OCI-LY1 (cell line): Measurements from ENCODE around the gene EFNA3.

Experiments
- H2AFZ ChIP-seq: fragments of 200-600 bp; sonication (generic), shearing (Covaris generic); 2 replicates; pipeline ENCODE4 v1.6.0; 2014; ENCODE audit warnings: antibody characterized with exemption, mild to moderate bottlenecking, low read length
- H3F3A ChIP-seq: fragments of 200-600 bp; sonication (generic), shearing (Covaris generic); 2 replicates; pipeline ENCODE4 v1.6.0; 2014; ENCODE audit warnings: mild to moderate bottlenecking, antibody characterized with exemption, low read length, moderate library complexity; ENCODE audit not compliant: insufficient read depth
- H3K27ac ChIP-seq: fragments of 200-600 bp; sonication (generic); 2 replicates; pipeline ENCODE4 v1.5.1; 2014; ENCODE audit warnings: low read length, mixed run types, mild to moderate bottlenecking, low read depth; ENCODE audit not compliant: poor library complexity, severe bottlenecking
- H3K27me3 ChIP-seq: fragments of 200-600 bp; sonication (generic); 2 replicates; pipeline ENCODE4 v1.6.0; 2014; ENCODE audit warnings: antibody characterized with exemption, mild to moderate bottlenecking, low read length, moderate library complexity; ENCODE audit not compliant: insufficient read depth
- H3K36me3 ChIP-seq: fragments of 200-600 bp; sonication (generic); 2 replicates; pipeline ENCODE4 v1.6.1; 2014; ENCODE audit warnings: mild to moderate bottlenecking, antibody characterized with exemption, low read length, moderate library complexity, mixed read lengths; ENCODE audit not compliant: insufficient read depth
- H3K4me1 ChIP-seq: fragments of 200-600 bp; sonication (generic); 2 replicates; pipeline ENCODE4 v1.5.1; 2014; ENCODE audit warnings: mild to moderate bottlenecking, low read length, moderate library complexity; ENCODE audit not compliant: insufficient read depth, severe bottlenecking
- H3K4me2 ChIP-seq: fragments of 200-600 bp; sonication (generic), shearing (Covaris generic); 2 replicates; pipeline ENCODE4 v1.6.1; 2014; ENCODE audit warnings: low read length
- H3K4me3 ChIP-seq: fragments of 200-600 bp; sonication (generic); 2 replicates; pipeline ENCODE4 v1.5.1; 2014; ENCODE audit warnings: low read length, low read depth, mild to moderate bottlenecking, mixed read lengths; ENCODE audit not compliant: poor library complexity, severe bottlenecking
- H3K79me2 ChIP-seq: fragments of 200-600 bp; shearing (Covaris generic); 2 replicates; pipeline ENCODE4 v1.6.1; 2016; ENCODE audit warnings: mixed run types, low read length, mixed read lengths; ENCODE audit not compliant: insufficient read depth
- H3K9ac ChIP-seq: fragments of 200-600 bp; sonication (generic), shearing (Covaris generic); 2 replicates; pipeline ENCODE4 v1.6.1; 2014; ENCODE audit warnings: mild to moderate bottlenecking, low read length, mixed read lengths
- H3K9me2 ChIP-seq: fragments of 200-600 bp; sonication (generic), shearing (Covaris generic); 2 replicates; pipeline ENCODE4 v1.6.1; 2014; ENCODE audit warnings: low read depth, mild to moderate bottlenecking, low read length, mixed read lengths
- H3K9me3 ChIP-seq: fragments of 200-600 bp; shearing (Covaris generic); 2 replicates; pipeline ENCODE4 v1.6.1; 2014; ENCODE audit warnings: low read length, mixed read lengths
- H4K20me1 ChIP-seq: fragments of 200-600 bp; sonication (generic), shearing (Covaris generic); 2 replicates; pipeline ENCODE4 v1.6.0; 2016; ENCODE audit warnings: mild to moderate bottlenecking, low read length; ENCODE audit not compliant: insufficient read depth
- EZH2 ChIP-seq: fragments of 200-600 bp; sonication (generic), shearing (Covaris generic); IDR thresholded peaks from 2 replicates; pipeline ENCODE4 v1.8.0; 2017; ENCODE audit warnings: borderline replicate concordance, mixed run types, mild to moderate bottlenecking, antibody characterized with exemption, low read length, moderate library complexity, mixed read lengths
- TF ChIP-seq, protein P1 (sequence below): fragments of 200-600 bp; sonication (generic), shearing (Covaris generic); IDR thresholded peaks from 2 replicates; pipeline ENCODE4 v1.5.1; 2017; ENCODE audit warnings: mild to moderate bottlenecking, antibody characterized with exemption, low read length, moderate library complexity, mixed read lengths

EFNA3 gene

DNA sequence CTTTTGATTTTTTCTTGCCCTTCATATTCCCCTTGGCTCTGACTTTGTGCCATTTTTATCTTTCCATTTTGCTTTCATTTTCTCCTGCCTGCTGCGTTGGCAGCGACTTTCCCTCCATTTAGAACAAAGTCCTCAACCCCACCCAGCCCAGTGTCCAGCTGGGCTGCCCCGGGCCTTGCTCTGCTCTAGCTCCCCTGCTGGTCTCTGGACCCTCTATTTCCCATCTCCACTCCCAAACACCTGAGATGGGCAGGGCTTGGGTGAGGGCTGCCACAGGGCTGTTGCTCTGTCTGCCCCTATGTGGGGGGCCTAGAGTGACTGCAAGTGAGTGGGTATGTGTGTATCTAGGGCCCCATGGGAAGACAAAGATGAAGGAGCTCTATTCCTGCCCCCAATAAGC is 34.8 kb upstream of the EFNA3 start:
- Histone ChIP-seq H3K79me2 (no peaks in the 10 kb centered on the region), H3K9ac (no peak overlapping the region), H4K20me1 (no peaks in the 10 kb centered on the region), H3K27me3 (peaks cover 7% of the 10 kb centered on the region), H3F3A (no peaks in the 10 kb centered on the region), H2AFZ (no peak overlapping the region), H3K4me1 (no peaks in the 10 kb centered on the region), H3K36me3 (no peaks in the 10 kb centered on the region), H3K9me2 (no peaks in the 10 kb centered on the region), H3K27ac (no peak overlapping the region), H3K4me2 (no peak overlapping the region), H3K9me3 (no peaks in the 10 kb centered on the region), H3K4me3 (no peak overlapping the region)
- TF ChIP-seq, protein P1, sequence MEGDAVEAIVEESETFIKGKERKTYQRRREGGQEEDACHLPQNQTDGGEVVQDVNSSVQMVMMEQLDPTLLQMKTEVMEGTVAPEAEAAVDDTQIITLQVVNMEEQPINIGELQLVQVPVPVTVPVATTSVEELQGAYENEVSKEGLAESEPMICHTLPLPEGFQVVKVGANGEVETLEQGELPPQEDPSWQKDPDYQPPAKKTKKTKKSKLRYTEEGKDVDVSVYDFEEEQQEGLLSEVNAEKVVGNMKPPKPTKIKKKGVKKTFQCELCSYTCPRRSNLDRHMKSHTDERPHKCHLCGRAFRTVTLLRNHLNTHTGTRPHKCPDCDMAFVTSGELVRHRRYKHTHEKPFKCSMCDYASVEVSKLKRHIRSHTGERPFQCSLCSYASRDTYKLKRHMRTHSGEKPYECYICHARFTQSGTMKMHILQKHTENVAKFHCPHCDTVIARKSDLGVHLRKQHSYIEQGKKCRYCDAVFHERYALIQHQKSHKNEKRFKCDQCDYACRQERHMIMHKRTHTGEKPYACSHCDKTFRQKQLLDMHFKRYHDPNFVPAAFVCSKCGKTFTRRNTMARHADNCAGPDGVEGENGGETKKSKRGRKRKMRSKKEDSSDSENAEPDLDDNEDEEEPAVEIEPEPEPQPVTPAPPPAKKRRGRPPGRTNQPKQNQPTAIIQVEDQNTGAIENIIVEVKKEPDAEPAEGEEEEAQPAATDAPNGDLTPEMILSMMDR, result no peak
- no peak for TF ChIP-seq EZH2

DNA sequence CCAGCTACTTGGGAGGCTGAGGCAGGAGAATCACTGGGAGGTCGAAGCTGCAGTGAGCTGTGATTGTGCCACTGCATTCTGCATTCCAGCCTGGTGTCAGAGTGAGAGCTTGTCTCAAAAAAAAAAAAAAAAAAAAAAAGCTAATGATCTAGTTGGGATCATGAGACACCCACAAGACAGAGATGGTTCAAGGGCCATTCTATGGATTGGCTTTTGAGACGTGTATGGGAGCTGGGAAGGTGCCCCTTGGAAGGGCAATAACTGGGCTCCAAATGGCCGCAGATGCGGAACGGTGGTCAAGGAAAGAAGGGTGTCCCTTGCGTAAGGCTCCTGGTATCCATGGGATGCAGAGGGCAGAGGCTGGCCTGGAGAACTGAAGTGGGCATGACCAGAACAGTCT is 34.3 kb upstream of the EFNA3 start:
- Histone ChIP-seq H3F3A (no peaks in the 10 kb centered on the region), H4K20me1 (no peaks in the 10 kb centered on the region), H3K79me2 (no peaks in the 10 kb centered on the region), H3K9ac (no peak overlapping the region), H3K27ac (no peak overlapping the region), H2AFZ (no peak overlapping the region), H3K4me1 (no peaks in the 10 kb centered on the region), H3K36me3 (no peaks in the 10 kb centered on the region), H3K27me3 (peaks cover 7% of the 10 kb centered on the region), H3K9me3 (no peaks in the 10 kb centered on the region), H3K4me2 (no peak overlapping the region), H3K9me2 (no peaks in the 10 kb centered on the region), H3K4me3 (no peak overlapping the region)
- TF ChIP-seq, protein P1, result no peak
- no peak for TF ChIP-seq EZH2

DNA sequence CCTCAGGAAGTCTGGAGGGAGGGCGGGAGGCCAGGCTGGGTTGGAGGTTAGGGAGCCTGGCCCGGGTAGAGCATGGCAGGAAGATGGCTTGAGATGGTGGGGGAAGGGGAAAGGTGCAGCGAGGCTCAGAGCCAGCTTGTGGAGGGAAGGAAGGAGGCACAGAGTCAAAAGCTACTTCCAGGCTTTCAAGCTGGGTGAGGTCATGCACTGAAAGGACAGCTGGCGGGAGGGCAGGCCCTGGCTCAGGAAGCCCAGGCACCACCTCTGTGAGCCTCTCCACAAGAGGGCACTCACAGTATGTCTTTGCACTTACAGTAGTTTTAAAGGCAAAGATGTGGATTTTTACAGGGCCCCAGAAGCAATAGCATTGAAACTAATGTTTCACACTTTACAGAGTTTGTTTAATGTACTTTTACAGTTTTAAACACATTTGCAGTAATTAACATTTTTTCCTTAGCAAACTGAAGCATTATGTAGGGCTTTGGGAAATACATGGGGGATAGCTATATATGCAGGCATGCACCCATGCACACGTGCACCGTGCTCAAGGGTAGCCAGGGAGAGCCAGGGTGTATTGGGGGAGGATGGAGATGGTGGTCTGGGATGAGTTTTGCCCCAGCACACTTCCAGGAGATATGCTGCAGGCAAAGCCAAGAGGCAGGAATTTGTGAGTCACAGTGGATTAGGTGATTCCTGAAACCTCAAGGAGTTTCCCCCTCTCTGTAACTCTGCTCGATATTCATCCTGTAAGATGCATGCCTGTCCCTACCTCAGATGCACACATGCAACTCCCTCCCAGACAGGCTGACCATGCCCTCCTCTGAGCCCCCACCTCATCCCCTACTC is 33.6 kb upstream of the EFNA3 start:
- TF ChIP-seq, protein P1, result peak; percentile 83
- TF ChIP-seq EZH2, result no peak
- no peaks in the 10 kb centered on the region for H3F3A ChIP-seq
- no peaks in the 10 kb centered on the region for H3K79me2 ChIP-seq
- no peak overlapping the region for H3K27ac ChIP-seq
- no peak overlapping the region for H3K4me2 ChIP-seq
- H4K20me1 ChIP-seq, result no peaks in the 10 kb centered on the region
- peaks cover 7% of the 10 kb centered on the region for H3K27me3 ChIP-seq
- H3K9me2 ChIP-seq, result no peaks in the 10 kb centered on the region
- no peak overlapping the region for H2AFZ ChIP-seq
- H3K4me3 ChIP-seq, result no peak overlapping the region
- no peaks in the 10 kb centered on the region for H3K4me1 ChIP-seq
- no peaks in the 10 kb centered on the region for H3K9me3 ChIP-seq
- no peak overlapping the region for H3K9ac ChIP-seq
- no peaks in the 10 kb centered on the region for H3K36me3 ChIP-seq
